Hindlimb muscle (tissue), 1 donor: Measurements from ENCODE around the gene SRRM5. TPM values are rescaled to one million over a fixed set of nuclear protein-coding genes. Genes with fewer than 3 reads are reported as not detected.

ENCODE experiments used
- polyA plus RNA-seq: library from polyadenylated mRNA; unstranded; fragments of 120-200 nt; gene quantifications from one replicate; pipeline ENCODE4 v1.2.1, GENCODE V29; 2013; ENCODE audit not compliant: insufficient read length

The SRRM5 gene
- polyA plus RNA-seq, 1 donor, result 0.52 TPM

Other genes with a start within 250 kb of the SRRM5 start
- gene TEX101, start 197.2 kb upstream of the SRRM5 start, polyA plus RNA-seq, result not detected
- 2.4 TPM for gene LYPD3, start 146.5 kb upstream of the SRRM5 start, polyA plus RNA-seq
- 6.4 TPM for gene PHLDB3, start 107.3 kb upstream of the SRRM5 start, polyA plus RNA-seq
- gene ETHE1, start 84.9 kb upstream of the SRRM5 start, polyA plus RNA-seq, result 18.0 TPM
- gene ZNF575, start 78.9 kb upstream of the SRRM5 start, polyA plus RNA-seq, result 6.7 TPM
- 39.5 TPM for gene XRCC1, start 36.6 kb upstream of the SRRM5 start, polyA plus RNA-seq
- 2.9 TPM for gene PINLYP, start 36.3 kb upstream of the SRRM5 start, polyA plus RNA-seq
- gene IRGQ, start 16.0 kb upstream of the SRRM5 start, polyA plus RNA-seq, result 13.8 TPM
- 9.9 TPM for gene ZNF576, start 15.5 kb upstream of the SRRM5 start, polyA plus RNA-seq
- 64.9 TPM for gene ZNF428, start 7.5 kb downstream of the SRRM5 start, polyA plus RNA-seq
- 7.8 TPM for gene CADM4, start 27.8 kb downstream of the SRRM5 start, polyA plus RNA-seq
- gene PLAUR, start 58.1 kb downstream of the SRRM5 start, polyA plus RNA-seq, result 6.5 TPM
- not detected for gene IRGC, start 104.0 kb downstream of the SRRM5 start, polyA plus RNA-seq
- 40.9 TPM for gene SMG9, start 142.9 kb downstream of the SRRM5 start, polyA plus RNA-seq
- 1.1 TPM for gene KCNN4, start 168.9 kb downstream of the SRRM5 start, polyA plus RNA-seq
- gene LYPD5, start 190.4 kb downstream of the SRRM5 start, polyA plus RNA-seq, result 0.52 TPM
- gene ZNF283, start 215.2 kb downstream of the SRRM5 start, polyA plus RNA-seq, result 8.3 TPM